ENCODE data around the gene ATP5MC3.
"Not testable (repeated sequence)": the region's sequence is repeated elsewhere in the genome, so short reads cannot be mapped to it uniquely, and the experiment has no call there.

ATP5MC3 gene

DNA sequence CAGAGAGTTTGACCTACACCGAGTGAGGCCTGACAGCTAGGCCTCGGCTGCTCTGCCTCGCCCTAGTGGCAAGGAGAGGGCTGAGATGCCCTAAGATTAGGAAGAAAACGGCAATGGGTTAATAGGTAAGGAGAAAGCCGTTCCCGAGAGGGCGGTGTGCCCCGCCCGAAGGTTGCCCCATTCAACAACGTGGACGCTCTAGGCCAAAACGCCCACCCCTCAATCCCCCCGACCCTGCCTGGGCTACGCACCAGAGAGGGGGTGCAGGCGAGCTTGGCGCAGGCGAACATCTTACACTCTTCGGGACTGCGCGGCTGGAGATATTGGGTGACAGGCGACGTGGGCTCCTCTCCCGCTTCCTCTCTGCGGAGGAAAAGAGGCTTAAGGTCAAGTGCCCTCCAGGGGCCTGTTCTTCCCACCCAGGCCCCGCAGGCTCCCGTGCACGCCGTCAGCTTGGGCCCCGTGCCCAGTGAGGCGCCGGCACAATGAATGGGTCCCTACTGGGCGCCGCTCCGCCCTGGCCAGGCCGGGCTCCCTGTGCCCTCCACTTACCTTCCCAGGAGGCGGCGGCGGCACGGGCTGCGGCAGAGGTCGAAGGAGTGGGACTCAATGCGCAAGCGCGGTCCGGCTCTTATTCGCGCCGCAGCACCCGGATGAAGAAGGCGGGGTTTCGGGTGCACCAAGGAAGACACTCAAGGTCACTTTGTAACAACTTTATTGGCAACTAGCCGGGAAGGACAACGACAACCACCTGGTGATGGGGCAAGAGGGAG lies at the start of gene ATP5MC3:
Gene ATP5MC3 (minus strand): TSS at position 607 of the 773 bp plus-strand sequence. CDS start 317 bp downstream, at position 290.
- DNase-seq (ENCODE audit: low spot score) = peak; percentile 94

DNA sequence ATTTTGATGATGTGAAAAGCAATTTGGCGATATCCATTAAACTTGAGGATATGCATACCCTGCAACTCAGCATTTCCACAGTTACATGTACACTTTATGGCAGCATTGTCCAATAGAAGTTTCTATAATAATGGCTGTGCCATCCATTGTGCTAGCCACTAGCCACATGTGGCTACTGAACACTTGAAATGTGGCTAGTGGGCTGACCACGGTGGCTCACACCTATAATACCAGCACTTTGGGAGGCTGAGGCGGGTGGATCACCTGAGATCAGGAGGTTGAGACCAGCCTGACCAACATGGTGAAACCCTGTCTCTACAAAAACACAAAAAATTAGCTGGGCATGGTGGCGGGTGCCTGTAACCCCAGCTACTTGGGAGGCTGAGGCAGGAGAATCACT lies 47.1 kb upstream of the ATP5MC3 start:
- not testable (repeated sequence) for DNase-seq (ENCODE audit: low spot score)

GRCh38 chr2:175228179-175228578 lies 46.7 kb upstream of the ATP5MC3 start:
- no peak for DNase-seq (ENCODE audit: low spot score)

GRCh38 chr2:175227393-175227792 lies 45.9 kb upstream of the ATP5MC3 start:
- DNase-seq (ENCODE audit: low spot score) = peak; percentile 21

DNA sequence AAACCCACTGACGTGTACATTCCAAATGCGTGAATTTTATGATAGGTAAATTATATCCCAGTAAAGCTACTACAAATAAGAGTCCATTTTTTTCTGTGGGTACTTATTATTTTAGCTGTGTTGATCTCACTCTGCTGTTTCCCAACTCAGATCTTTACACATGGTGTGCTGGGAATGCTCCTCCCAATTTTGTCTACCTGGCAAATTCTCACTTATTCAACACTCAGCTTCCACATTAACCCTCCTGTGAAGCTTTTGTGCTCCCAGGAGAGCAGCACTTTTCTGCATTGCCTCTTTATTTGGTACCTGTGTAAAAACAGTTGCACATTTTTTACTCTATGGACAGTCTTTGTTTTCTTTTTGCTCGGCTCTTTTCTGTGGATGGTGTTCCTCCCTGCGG lies 38.6 kb upstream of the ATP5MC3 start:
- no peak for DNase-seq (ENCODE audit: low spot score)

DNA sequence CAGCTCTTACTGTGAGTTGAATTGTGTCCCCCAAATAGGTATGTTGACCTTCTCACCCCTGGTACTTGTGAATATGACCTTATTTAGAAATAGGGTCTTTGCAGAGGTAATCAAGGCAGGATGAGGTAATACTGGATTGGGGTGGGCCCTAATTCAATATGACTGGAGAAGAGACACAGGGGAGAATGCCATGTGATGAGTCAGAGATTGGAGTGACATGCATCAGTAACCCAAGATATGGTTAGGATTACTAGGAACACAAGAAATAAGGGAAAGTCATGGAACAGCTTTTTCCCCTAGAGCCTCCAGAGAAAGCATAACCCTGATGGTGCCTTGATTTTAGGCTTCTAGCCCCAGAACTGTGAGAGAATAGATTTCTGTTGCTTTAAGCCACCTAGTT lies 37.0 kb upstream of the ATP5MC3 start:
- DNase-seq (ENCODE audit: low spot score) = no peak

DNA sequence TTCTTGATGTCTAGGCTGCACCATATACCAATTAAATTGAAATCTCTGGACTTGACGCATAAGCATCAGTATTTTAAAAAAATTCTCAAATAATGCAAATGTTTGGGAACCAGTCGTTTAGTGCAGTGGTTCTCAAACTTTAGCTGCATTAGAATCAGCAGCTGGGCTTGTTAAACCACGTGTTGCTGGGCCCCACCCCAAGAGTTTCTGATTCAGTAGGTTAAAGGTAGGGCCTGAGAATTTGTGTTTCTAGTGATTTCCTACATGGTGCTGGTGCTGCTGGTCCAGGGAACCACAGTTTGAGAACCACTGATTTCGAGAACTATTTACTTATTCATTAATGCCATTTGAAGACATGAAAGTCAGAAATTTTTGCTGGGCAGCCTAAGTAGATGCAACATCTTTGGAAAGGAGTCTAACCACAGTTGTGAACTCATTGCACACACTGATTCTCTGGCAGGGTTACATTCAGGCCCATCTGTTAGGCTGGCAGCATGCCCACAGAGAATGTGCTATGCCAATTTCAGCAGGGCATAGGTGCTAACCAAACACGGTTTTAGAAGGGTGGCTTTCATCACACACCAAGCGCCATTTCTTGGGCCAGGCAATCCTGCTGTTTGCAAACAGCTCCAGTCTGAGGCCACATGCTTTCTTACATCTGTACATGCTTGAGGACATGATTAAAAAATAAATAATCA lies 26.4 kb upstream of the ATP5MC3 start:
- no peak for DNase-seq (ENCODE audit: low spot score)

DNA sequence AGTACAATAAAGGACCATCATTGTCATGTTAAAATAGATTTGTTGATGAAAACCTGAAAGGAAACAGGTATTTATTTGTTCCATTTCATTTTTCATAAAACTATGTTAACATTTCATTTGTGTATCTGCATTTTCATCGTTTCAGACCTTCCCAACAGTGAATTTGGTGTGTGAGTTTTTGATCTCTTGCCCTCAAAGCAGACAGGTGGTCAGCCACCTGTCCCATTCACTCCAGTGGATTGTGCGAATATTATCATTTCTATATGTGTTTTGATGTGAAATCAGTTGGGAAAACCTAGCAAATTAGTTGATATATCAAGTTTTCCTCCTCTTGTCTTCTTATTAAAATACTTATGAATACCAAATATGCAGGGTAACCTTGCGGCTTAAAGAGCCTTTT lies 25.4 kb upstream of the ATP5MC3 start:
- no peak for DNase-seq (ENCODE audit: low spot score)

- no peak for DNase-seq (ENCODE audit: low spot score)
These were observed 24.0 kb upstream of the ATP5MC3 start for GRCh38 chr2:175205523-175205922.

- DNase-seq (ENCODE audit: low spot score) = peak; percentile 16
These were observed 22.3 kb upstream of the ATP5MC3 start for GRCh38 chr2:175203621-175204496.

DNA sequence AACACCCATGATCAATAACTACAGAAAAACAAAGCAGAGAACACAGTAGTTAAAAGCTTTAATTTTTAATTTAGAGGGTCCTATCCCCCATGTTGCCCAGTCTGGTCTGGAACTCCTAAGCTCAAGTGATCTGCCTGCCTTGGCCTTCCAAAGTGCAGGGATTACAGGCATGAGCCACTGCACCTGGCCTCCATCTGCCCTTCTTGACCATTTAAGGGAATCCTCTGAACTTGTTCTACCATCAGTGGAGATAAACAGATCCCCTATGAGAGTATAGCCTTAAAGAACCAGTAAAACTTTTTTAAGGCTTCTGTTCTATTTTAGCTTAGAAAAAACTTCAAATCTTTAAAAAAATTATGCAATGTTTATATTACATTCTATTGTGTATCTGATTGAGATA lies 13.5 kb upstream of the ATP5MC3 start:
- DNase-seq (ENCODE audit: low spot score) = no peak

- DNase-seq (ENCODE audit: low spot score) = no peak
These were observed 7.3 kb upstream of the ATP5MC3 start for GRCh38 chr2:175188761-175189160.

DNA sequence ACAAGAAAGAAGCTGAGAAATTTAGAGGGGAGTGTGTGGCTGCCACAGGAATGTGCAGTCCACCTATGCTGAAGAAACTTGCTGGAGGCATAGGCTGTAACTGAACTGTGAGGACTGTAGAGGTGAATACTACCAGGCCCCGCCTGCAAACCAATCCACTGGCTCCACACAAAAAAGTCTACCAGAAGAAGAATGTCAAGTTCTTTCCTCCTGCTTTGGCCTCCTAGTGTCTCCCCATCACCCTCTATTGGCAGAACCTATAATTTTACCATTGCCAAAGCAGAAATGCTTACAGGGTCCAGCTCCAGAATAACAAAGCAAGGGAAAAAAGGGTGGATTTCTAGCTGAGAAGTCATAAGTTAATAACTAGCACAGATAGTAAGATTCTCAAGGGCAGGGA lies 5.9 kb upstream of the ATP5MC3 start:
- no peak for DNase-seq (ENCODE audit: low spot score)

DNA sequence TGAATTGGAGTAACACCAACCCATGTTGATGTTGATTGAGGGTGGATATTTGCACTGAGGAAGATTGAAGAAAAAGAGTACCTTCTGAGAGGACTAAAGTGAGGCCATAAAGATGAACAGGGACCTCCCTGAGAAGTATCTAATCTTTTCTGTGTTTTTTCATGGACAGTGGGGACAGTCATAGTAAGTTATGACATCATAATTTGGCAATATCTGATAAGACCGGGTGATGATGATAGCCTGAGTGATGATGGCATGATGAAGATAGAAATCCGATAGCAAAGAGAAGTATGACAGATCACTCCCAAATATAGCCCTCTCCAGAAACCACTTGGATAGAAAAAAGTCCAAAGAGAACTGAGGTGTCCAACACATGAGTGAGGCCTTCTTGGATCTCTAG lies 2.2 kb upstream of the ATP5MC3 start:
- DNase-seq (ENCODE audit: low spot score) = no peak

- no peak for DNase-seq (ENCODE audit: low spot score)
These were observed 383 bp upstream of the ATP5MC3 start for GRCh38 chr2:175181877-175182308.

DNA sequence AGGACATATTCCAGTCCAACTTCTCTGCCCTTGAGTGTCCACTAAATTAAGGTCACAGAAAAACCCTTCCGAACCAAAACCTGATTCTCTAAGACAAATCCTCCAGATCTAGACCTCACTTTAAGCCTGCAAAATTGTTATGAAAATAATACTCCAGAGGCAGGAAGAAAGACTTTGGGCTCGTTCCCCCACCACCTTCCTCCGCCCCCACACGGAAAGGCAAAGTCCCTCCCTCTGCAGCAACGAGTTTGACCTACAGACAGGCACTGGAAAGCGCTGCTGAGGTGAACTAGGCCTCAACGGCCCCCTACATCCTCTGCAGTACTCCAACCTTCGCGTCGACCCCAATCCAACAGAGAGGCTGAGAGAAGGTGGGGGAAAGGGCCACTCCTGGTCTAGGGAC lies 808 bp downstream of the ATP5MC3 start:
- peak; percentile 29 for DNase-seq (ENCODE audit: low spot score)

DNA sequence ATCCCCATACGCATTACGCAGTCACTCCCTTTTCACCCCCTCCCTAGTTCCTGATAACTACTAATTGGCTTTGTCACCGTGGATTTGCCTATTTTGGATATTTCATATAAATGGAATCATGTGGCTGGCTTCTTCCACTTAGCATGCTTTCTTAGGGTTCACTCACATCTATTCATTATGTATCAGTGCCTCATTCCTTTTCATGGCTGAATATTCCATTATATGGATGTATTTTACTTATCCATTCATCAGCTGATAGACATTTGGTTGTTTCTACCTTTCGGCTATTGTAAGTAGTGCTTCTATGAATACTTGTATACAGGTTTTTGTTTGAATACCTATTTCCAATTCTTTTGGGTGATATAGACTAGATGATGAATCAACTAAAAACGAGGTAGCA lies 4.9 kb downstream of the ATP5MC3 start:
- DNase-seq (ENCODE audit: low spot score) = no peak

GRCh38 chr2:175175896-175176295 lies 5.6 kb downstream of the ATP5MC3 start:
- no peak for DNase-seq (ENCODE audit: low spot score)

DNA sequence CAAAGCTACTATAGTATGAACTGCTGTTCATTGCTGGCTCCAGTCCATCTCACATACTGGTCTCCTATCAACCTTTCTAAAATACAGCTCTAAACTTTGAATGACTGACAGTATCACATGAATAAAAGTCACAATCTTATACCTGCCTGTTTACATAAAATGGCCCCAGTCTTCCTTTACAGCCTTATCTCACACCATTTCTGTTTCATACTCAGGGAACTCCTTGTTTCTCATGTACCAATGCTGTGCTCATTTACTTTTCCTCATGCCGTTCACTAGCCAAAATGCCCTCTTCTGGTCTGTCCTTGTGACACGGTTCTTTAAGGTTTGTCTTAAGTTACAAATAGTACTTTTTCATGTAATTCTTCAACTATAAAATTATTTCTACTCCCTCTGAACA lies 6.2 kb downstream of the ATP5MC3 start:
- no peak for DNase-seq (ENCODE audit: low spot score)

GRCh38 chr2:175170659-175171304 lies 10.7 kb downstream of the ATP5MC3 start:
- no peak for DNase-seq (ENCODE audit: low spot score)

DNA sequence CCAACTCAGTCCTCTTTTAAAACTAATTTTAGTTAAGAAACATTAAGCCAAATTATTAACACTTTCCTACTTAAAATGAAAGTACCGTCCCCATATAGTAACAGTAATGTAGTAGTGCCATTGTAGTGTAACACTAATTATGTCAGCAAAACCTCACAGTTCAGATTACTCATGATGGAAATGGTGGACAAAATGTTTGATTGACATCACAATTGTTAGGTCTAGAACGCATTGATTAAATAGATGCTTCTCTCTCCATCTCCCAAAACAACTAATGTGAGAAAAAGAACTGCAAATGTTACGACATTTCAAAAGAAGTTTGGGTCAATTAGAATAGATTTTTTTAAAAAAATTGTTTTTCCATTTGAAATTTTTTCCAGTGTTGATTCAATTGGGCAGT lies 12.3 kb downstream of the ATP5MC3 start:
- no peak for DNase-seq (ENCODE audit: low spot score)

DNA sequence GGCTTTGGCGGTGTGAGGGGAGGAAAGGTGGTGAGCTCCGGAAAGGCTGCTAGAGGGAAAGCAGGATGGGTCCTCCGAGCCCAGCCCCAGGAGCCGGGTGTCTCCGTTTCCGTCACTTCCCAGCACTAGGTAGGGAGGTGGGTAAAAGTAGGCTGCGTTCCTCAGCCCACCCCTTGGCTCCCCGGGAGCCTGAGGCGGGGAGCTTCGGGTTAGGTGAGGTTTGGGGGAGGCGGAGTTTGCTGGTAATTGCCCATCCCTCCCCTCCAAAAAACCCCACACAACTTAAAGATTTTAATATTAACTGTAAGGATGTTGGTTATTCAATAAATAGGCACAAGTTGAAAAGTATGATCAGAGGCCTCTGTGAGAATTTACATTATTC lies 13.0 kb downstream of the ATP5MC3 start:
- no peak for DNase-seq (ENCODE audit: low spot score)
